Uterus (tissue), 2 donors: ENCODE measurements around the gene MYOD1.

Experiments
- POLR2A ChIP-seq, 2 donors: fragments of 450-650 bp; IDR thresholded peaks; one replicate each; pipeline ENCODE4 v1.6.1; 2016; ENCODE audit warnings: antibody characterized with exemption in 2 of 2, mild to moderate bottlenecking in 1 of 2, moderate library complexity in 1 of 2
- TF ChIP-seq, protein P1 (sequence below), 4 experiments: fragments of 200-600 bp in 2 of 4; fragments of 450-650 bp in 2 of 4; sonication (generic) in 2 of 4; IDR thresholded peaks; one replicate each; pipeline ENCODE4 v1.5.1; 2016 to 2019; ENCODE audit warnings: antibody characterized with exemption in 4 of 4, mild to moderate bottlenecking in 2 of 4, moderate library complexity in 1 of 4

DNA sequence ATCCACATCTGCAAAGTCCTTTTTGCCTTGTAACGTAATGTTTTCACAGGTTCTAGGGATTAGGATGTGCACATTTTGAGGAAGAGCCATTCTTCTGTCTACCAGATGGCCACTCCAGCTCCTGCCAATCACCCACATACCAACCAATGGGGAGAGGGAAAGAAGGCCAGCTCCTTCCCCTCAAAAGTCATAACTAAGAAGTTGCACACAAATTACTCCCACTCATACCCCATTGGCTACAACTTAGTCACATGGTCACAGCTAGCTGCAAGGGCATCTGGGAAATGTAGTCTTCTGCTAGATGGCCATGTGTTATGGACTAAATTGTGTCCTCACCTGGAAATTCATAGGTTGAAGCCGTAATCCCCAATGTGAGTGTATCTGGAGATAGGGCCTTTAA is 15.4 kb upstream of the MYOD1 start:
- TF ChIP-seq, protein P1, sequence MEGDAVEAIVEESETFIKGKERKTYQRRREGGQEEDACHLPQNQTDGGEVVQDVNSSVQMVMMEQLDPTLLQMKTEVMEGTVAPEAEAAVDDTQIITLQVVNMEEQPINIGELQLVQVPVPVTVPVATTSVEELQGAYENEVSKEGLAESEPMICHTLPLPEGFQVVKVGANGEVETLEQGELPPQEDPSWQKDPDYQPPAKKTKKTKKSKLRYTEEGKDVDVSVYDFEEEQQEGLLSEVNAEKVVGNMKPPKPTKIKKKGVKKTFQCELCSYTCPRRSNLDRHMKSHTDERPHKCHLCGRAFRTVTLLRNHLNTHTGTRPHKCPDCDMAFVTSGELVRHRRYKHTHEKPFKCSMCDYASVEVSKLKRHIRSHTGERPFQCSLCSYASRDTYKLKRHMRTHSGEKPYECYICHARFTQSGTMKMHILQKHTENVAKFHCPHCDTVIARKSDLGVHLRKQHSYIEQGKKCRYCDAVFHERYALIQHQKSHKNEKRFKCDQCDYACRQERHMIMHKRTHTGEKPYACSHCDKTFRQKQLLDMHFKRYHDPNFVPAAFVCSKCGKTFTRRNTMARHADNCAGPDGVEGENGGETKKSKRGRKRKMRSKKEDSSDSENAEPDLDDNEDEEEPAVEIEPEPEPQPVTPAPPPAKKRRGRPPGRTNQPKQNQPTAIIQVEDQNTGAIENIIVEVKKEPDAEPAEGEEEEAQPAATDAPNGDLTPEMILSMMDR (IDR thresholded peaks at IDR 0.05), result no peak
- no peak for TF ChIP-seq POLR2A (IDR thresholded peaks at IDR 0.05)
